ENCODE data around the gene CCDC178. TPM values are rescaled to one million over a fixed set of nuclear protein-coding genes. Genes with fewer than 3 reads are reported as not detected.

CCDC178 gene
- total RNA-seq, 4 donors from 2014 or later = not detected

DNA sequence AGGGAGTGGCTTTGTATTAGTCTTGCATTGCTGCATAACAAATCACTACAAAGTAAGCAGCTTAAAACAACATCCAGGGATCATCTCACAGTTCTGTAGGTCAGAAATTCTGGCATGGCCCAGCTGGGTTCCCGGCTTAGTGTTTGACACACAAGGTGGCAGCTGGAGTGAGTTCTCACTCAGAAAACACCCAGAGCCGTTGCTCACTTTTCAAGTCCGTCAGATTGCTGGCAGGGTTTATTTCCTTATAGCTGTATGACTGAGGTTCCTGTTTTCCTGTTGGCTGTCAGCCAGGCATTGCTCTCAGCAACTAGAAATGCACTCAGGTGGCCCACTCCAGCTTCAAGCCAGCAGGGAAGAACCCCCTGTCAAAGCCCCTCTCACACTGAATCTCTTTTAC is 324.1 kb downstream of the CCDC178 start:
- H3K36me3 ChIP-seq = no peaks in the 10 kb centered on the region
- no peaks in the 10 kb centered on the region for H3K9me3 ChIP-seq
- DNase-seq = peak in 2 of 3 donors; percentile 58 to 77
- TF ChIP-seq, protein P1, sequence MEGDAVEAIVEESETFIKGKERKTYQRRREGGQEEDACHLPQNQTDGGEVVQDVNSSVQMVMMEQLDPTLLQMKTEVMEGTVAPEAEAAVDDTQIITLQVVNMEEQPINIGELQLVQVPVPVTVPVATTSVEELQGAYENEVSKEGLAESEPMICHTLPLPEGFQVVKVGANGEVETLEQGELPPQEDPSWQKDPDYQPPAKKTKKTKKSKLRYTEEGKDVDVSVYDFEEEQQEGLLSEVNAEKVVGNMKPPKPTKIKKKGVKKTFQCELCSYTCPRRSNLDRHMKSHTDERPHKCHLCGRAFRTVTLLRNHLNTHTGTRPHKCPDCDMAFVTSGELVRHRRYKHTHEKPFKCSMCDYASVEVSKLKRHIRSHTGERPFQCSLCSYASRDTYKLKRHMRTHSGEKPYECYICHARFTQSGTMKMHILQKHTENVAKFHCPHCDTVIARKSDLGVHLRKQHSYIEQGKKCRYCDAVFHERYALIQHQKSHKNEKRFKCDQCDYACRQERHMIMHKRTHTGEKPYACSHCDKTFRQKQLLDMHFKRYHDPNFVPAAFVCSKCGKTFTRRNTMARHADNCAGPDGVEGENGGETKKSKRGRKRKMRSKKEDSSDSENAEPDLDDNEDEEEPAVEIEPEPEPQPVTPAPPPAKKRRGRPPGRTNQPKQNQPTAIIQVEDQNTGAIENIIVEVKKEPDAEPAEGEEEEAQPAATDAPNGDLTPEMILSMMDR (IDR thresholded peaks at IDR 0.05) = no peak
- TF ChIP-seq POLR2A (IDR thresholded peaks at IDR 0.05) = no peak
- H3K4me1 ChIP-seq = no peaks in the 10 kb centered on the region
- H3K4me3 ChIP-seq = peak overlapping the region in 2 of 4 donors; percentile 11 to 14
- no peaks in the 10 kb centered on the region for H3K27me3 ChIP-seq
- peak overlapping the region in 3 of 4 donors; percentile 6 to 68 (median 61) for H3K27ac ChIP-seq

GRCh38 chr18:33115917-33116316 is 324.6 kb downstream of the CCDC178 start:
- Histone ChIP-seq H3K4me3 (peak overlapping the region in 2 of 4 donors; percentile 11 to 14), H3K9me3 (no peaks in the 10 kb centered on the region), H3K4me1 (no peaks in the 10 kb centered on the region), H3K27ac (peak overlapping the region in 3 of 4 donors; percentile 6 to 68 (median 61)), H3K27me3 (no peaks in the 10 kb centered on the region), H3K36me3 (no peaks in the 10 kb centered on the region)
- no peak for DNase-seq
- TF ChIP-seq, protein P1 (IDR thresholded peaks at IDR 0.05) = no peak
- no peak for TF ChIP-seq POLR2A (IDR thresholded peaks at IDR 0.05)

GRCh38 chr18:33115476-33115875 is 325.0 kb downstream of the CCDC178 start:
- Histone ChIP-seq H3K27ac (no peak overlapping the region), H3K4me1 (no peaks in the 10 kb centered on the region), H3K27me3 (no peaks in the 10 kb centered on the region), H3K4me3 (no peak overlapping the region), H3K9me3 (no peaks in the 10 kb centered on the region), H3K36me3 (no peaks in the 10 kb centered on the region)
- TF ChIP-seq, protein P1 (IDR thresholded peaks at IDR 0.05) = no peak
- no peak for TF ChIP-seq POLR2A (IDR thresholded peaks at IDR 0.05)
- no peak for DNase-seq

GRCh38 chr18:33114749-33115148 is 325.8 kb downstream of the CCDC178 start:
- no peaks in the 10 kb centered on the region for H3K36me3 ChIP-seq
- no peaks in the 10 kb centered on the region for H3K27me3 ChIP-seq
- no peak for DNase-seq
- no peak for TF ChIP-seq POLR2A (IDR thresholded peaks at IDR 0.05)
- TF ChIP-seq, protein P1 (IDR thresholded peaks at IDR 0.05) = no peak
- no peaks in the 10 kb centered on the region for H3K9me3 ChIP-seq
- no peak overlapping the region for H3K4me3 ChIP-seq
- H3K27ac ChIP-seq = no peak overlapping the region
- no peaks in the 10 kb centered on the region for H3K4me1 ChIP-seq

DNA sequence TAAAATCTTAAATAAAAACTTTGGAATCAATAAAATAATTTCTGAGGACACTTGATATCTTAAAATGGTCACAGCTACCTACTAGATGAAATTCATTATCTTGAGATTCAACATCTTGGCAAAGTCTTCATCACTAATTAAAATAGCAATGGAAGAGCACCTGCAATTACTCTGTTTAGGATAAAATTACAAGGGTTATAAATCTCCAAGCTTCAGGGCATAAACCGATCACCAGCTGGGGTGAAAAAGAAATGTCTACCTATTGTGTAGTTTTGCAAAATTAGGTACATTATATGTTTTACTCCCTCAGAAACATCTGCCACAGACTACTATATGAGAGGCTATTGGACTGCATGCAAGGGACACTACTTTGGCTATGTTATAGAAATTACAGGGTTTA is 327.1 kb downstream of the CCDC178 start:
- Histone ChIP-seq H3K27ac (no peak overlapping the region), H3K27me3 (no peaks in the 10 kb centered on the region), H3K36me3 (no peaks in the 10 kb centered on the region), H3K9me3 (no peaks in the 10 kb centered on the region), H3K4me3 (no peak overlapping the region), H3K4me1 (no peaks in the 10 kb centered on the region)
- TF ChIP-seq POLR2A (IDR thresholded peaks at IDR 0.05) = no peak
- TF ChIP-seq, protein P1 (IDR thresholded peaks at IDR 0.05) = no peak
- no peak for DNase-seq

DNA sequence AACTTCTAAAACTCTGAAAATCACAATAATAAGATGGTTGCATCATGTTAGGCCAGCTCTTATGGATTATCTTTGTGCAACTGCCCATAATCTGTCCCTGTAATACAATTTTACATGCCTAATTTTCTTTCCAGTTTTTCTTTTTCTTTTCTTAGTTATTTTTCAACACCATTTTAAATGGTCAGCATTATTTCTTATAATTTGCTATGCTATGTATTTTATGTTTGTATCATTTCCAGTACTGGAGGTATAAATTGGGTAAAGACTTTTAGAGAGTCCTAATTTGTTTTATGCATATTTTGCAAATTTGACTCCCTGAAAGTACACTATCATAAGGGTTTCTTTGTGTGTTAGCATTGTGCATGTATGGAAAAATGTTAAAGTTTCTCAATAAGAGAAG is 333.0 kb downstream of the CCDC178 start:
- H3K4me3 ChIP-seq = no peak overlapping the region
- TF ChIP-seq, protein P1 (IDR thresholded peaks at IDR 0.05) = no peak
- no peak for TF ChIP-seq POLR2A (IDR thresholded peaks at IDR 0.05)
- no peak for DNase-seq
- H3K4me1 ChIP-seq = no peaks in the 10 kb centered on the region
- H3K27me3 ChIP-seq = no peaks in the 10 kb centered on the region
- no peaks in the 10 kb centered on the region for H3K36me3 ChIP-seq
- H3K27ac ChIP-seq = no peak overlapping the region
- no peaks in the 10 kb centered on the region for H3K9me3 ChIP-seq
